ENCODE results near the gene STXBP5L. TPM values are rescaled to one million over a fixed set of nuclear protein-coding genes. Genes with fewer than 3 reads are reported as not detected.
"Not testable (repeated sequence)": the region's sequence is repeated elsewhere in the genome, so short reads cannot be mapped to it uniquely, and the experiment has no call there.

STXBP5L gene
- total RNA-seq (1.8 TPM), polyA plus RNA-seq (3.4 TPM)

DNA sequence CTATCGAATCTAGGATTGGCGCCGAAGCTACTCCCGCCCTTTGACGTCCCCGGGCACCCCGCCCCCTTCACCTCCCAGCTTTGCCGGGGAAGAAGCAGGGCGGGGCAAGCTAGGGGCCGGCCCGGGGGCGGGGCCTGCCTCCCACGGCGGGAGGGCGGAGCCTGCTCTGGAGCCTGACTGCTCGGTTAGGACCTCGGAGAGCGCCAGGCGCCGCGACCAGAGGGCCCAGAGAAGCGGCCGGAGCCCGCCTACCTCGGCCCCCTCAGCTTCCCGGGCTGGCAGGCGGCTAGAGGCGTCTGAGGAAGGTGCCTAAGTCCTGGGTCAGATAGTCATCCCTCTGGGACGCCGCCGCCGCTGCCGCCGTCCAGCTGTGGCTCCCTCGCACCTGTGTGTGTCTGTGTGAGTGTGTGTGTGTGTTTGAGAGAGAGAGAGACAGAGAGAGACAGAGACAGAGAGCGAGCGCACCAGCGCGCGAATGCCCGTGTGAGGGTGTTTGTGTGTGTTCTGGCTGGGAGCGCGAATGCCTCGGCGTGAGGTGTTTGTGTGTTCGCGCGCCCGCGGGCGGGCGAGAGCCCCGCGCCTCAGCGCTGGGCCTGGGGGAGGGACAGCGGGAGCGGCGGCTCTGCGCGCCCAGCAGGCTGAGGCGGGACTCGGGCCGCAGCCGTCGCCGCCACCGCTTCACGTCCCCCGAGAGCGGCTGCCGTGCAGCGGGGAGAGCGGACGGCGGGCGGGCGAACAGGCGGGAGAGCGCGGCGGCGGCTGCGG, at the start of gene STXBP5L:
TSS of gene STXBP5L (plus strand) at position 176 of the 765 bp plus-strand sequence. CDS start 1,374 bp downstream, outside the sequence.
- Histone ChIP-seq H3K27ac (ENCODE audit: low read depth) (no peak within 1 kb of the TSS), H3K4me3 (ENCODE audit: low read depth, low read length) (peak within 1 kb of the TSS; percentile 55), H3K4me1 (ENCODE audit: insufficient read depth) (no peaks in the 10 kb centered on the region), H3K36me3 (ENCODE audit: insufficient read depth) (no peaks in the 10 kb centered on the region)
- peak; percentile 18 for DNase-seq (ENCODE audit: extremely low spot score)
- under 1% methylated on average over 78 of the region's 83 CpGs for WGBS

DNA sequence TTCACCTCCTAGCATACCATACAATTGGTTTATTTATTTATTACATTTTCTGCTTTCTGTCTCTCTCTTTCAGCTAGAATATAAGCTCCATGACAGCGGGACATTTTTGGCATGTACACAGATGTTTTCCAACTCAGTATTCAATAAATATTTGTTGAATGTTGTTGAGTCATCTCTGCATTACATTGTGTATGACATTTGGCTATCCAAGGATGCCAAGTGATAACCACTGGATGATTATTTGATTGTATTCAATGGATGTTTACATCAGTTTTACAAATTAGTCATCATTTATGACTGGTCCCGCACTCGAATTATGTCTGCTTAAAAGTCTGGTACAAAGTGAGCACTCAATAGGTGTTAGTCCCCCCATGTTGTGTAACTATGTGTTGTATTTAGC, 49.5 kb upstream of the STXBP5L start:
- WGBS: 80% methylated on average over 3 of the region's 3 CpGs
- Histone ChIP-seq H3K27ac (ENCODE audit: low read depth) (no peak overlapping the region), H3K4me3 (ENCODE audit: low read depth, low read length) (no peak overlapping the region), H3K4me1 (ENCODE audit: insufficient read depth) (no peaks in the 10 kb centered on the region), H3K36me3 (ENCODE audit: insufficient read depth) (no peaks in the 10 kb centered on the region)
- no peak for DNase-seq (ENCODE audit: extremely low spot score)

DNA sequence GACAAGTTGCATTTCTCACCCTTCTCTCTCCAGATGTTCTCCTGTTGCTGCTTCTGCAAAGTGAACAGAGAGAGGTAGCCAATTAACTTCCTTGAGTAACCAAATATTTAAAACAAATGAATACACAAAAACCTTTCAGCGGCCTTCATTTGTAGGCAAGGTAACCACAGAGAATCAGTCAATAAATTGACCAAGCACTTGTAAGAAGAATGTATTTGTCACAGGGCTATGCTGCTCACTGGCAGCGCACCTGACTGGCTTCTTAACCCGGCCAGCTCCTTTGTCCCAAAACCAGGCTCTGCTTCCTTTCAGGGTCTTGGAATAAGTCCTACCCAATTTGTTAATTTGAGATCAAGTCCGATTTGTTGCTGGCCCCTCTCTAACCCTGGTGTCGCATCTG, 43.5 kb upstream of the STXBP5L start:
- Histone ChIP-seq H3K4me1 (ENCODE audit: insufficient read depth) (no peaks in the 10 kb centered on the region), H3K27ac (ENCODE audit: low read depth) (no peak overlapping the region), H3K36me3 (ENCODE audit: insufficient read depth) (no peaks in the 10 kb centered on the region), H3K4me3 (ENCODE audit: low read depth, low read length) (no peak overlapping the region)
- no peak for DNase-seq (ENCODE audit: extremely low spot score)
- WGBS: 82% methylated on average over 5 of the region's 5 CpGs

DNA sequence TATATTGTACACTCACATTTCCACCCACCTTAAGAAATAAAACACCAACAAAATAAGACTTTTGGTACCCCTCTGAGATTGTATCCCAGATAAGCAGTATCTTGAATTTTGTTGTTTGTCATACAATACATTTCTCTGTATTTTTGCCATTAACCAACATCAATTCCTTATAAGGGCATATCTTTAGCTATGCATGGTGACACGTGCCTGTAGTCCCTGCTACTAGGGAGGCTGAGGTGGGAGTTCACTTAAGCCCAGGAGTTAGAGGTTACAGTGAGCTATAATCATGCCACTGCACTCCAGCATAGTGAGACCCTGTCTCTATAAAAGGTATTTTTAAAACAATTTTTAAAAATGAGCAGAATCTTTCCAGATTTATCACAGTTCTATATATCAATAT, 32.5 kb upstream of the STXBP5L start:
- no peaks in the 10 kb centered on the region for H3K36me3 ChIP-seq (ENCODE audit: insufficient read depth)
- no peaks in the 10 kb centered on the region for H3K4me1 ChIP-seq (ENCODE audit: insufficient read depth)
- H3K4me3 ChIP-seq (ENCODE audit: low read depth, low read length): no peak overlapping the region
- 65% methylated on average over 1 of the region's 1 CpG for WGBS
- DNase-seq (ENCODE audit: extremely low spot score): no peak
- H3K27ac ChIP-seq (ENCODE audit: low read depth): no peak overlapping the region

DNA sequence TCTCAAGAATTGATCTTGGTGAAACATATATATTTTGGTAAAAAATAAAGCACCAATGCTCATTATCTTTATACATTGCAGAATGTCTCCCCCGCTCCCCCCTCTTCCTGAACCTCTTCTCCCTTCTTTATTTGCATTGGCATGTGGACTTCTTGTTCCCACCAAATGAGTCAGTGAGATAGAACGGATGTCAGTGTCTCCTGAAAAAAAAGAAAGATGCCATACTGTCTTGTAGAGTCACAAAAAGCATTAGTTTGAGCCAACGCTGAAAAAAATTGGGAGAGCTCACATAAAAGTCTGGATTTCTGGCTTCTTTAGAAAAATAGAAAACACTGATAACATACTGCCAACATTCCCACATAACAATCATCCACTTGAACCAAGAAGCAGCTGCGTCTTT, 32.0 kb upstream of the STXBP5L start:
- H3K27ac ChIP-seq (ENCODE audit: low read depth): no peak overlapping the region
- no peaks in the 10 kb centered on the region for H3K36me3 ChIP-seq (ENCODE audit: insufficient read depth)
- no peak overlapping the region for H3K4me3 ChIP-seq (ENCODE audit: low read depth, low read length)
- WGBS: 59% methylated on average over 4 of the region's 4 CpGs
- no peaks in the 10 kb centered on the region for H3K4me1 ChIP-seq (ENCODE audit: insufficient read depth)
- no peak for DNase-seq (ENCODE audit: extremely low spot score)

DNA sequence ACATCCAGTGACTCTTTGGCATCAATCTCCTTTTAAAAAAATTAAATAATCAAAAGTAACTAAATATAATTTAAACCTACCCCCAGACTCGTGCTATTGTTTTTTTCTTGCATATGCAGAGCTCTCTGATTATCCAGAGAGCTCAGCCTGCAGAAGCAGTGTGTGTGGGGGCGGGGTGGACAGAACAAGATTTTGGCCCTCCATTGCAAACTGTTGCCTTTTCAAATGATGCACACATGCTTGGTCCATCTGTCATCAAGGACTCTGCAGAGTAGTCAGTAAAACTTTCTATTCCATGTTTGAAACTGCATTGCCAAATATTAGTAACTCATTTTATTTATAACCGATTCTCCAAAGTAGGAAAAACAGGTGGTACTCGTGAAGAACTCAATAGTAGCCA, 28.6 kb upstream of the STXBP5L start:
- H3K4me1 ChIP-seq (ENCODE audit: insufficient read depth): no peaks in the 10 kb centered on the region
- WGBS: 59% methylated on average over 4 of the region's 4 CpGs
- no peaks in the 10 kb centered on the region for H3K36me3 ChIP-seq (ENCODE audit: insufficient read depth)
- no peak overlapping the region for H3K27ac ChIP-seq (ENCODE audit: low read depth)
- no peak overlapping the region for H3K4me3 ChIP-seq (ENCODE audit: low read depth, low read length)
- DNase-seq (ENCODE audit: extremely low spot score): no peak

DNA sequence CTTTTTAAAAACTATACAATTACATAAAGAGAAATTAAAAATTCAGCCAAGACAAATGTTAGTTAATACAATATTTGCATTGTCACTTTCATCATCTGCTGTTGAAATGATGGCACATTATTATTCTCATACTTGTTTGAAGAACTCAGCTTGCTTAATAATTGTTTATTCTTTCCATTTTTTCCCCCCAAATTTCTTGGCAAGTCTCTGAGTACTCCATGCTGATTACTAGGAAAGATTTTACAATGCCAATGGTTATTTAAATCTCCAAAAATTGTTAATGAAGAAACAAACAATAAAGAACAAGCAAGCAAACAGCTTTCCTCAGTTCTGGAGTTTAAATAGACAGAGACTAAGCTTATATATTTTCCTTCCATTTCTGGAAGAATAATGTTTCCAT, 15.1 kb upstream of the STXBP5L start:
- no peaks in the 10 kb centered on the region for H3K4me1 ChIP-seq (ENCODE audit: insufficient read depth)
- H3K27ac ChIP-seq (ENCODE audit: low read depth): no peak overlapping the region
- DNase-seq (ENCODE audit: extremely low spot score): no peak
- no peaks in the 10 kb centered on the region for H3K36me3 ChIP-seq (ENCODE audit: insufficient read depth)
- no peak overlapping the region for H3K4me3 ChIP-seq (ENCODE audit: low read depth, low read length)

DNA sequence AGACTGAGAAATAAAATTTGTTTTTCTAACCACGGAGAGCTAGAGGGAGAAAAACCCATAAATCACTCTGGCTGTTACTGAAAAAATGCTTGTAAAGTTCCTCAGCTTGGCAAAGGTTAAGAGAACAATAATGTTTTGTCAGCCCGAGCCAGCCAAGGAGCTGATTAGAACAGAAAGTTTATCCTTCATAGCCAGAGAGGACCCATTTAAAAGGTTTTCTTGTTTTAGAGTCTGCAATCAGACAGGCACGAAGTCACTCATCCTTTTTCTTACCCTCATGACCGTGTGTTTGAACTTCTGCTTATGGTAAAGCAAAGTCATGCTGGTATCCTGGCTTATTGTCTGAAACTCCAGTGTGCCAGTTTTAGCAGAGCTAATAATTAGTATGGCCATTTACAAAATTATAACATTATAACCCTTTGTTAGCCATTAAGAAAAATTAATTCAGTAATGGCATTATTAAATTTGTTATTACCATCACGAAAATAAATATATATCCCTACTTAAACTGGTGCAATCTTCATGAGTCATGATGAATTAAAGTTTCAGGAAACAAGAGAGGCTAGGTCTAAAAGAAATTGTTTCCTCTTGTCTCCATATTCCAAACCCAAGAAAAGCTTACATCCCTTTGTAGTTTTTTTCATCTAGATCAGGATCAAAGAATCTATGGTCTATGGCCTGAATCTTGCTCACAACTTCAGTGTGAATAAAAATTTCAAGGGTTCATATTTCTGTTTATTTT, 13.5 kb upstream of the STXBP5L start:
- peak; percentile 74 for DNase-seq (ENCODE audit: extremely low spot score)

DNA sequence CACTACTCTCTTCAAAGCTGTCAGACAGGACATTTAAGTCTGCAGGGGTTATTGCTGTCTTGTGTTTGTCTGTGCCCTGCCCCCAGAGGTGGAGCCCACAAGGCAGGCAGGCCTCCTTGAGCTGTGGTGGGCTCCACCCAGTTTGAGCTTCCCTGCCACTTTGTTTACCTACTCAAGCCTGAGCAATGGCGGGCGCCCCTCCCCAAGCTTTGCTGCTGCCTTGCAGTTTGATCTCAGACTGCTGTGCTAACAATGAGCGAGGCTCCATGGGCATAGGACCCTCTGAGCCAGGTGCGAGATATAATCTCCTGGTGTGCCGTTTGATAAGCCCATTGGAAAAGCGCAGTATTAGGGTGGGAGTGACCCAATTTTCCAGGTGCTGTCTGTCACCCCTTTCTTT, 6.3 kb upstream of the STXBP5L start:
- not testable (repeated sequence) for H3K27ac ChIP-seq (ENCODE audit: low read depth); DNase-seq (ENCODE audit: extremely low spot score); H3K36me3 ChIP-seq (ENCODE audit: insufficient read depth); H3K4me3 ChIP-seq (ENCODE audit: low read depth, low read length); H3K4me1 ChIP-seq (ENCODE audit: insufficient read depth)
- 92% methylated on average over 6 of the region's 6 CpGs for WGBS

More for the DNA sequence above, 13.5 kb upstream of the STXBP5L start:
- WGBS: 8% methylated on average over 5 of the region's 5 CpGs
- Histone ChIP-seq H3K36me3 (ENCODE audit: insufficient read depth) (no peaks in the 10 kb centered on the region), H3K27ac (ENCODE audit: low read depth) (no peak overlapping the region), H3K4me3 (ENCODE audit: low read depth, low read length) (no peak overlapping the region), H3K4me1 (ENCODE audit: insufficient read depth) (no peaks in the 10 kb centered on the region)

DNA sequence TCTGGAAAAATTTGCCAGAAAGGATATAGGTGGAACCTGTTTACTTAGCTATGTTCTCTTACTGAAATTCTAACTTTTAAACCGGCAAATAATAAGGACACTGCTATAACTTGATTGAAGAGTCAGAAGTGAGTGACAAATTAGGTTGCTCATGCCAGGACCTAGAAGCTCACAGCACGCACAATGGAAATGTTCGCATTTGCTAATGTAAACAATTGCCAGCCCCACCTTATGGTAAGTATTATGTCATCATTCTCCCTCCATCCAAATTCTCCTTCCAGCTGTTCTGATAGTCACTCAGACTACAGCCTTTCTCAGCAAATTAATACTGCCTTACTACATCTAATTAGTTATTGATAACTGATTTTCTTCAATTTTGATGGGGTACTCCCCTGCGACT, 4.8 kb upstream of the STXBP5L start:
- Histone ChIP-seq H3K4me3 (ENCODE audit: low read depth, low read length) (no peak overlapping the region), H3K27ac (ENCODE audit: low read depth) (no peak overlapping the region), H3K4me1 (ENCODE audit: insufficient read depth) (no peaks in the 10 kb centered on the region), H3K36me3 (ENCODE audit: insufficient read depth) (no peaks in the 10 kb centered on the region)
- DNase-seq (ENCODE audit: extremely low spot score): no peak
- 63% methylated on average over 4 of the region's 4 CpGs for WGBS

DNA sequence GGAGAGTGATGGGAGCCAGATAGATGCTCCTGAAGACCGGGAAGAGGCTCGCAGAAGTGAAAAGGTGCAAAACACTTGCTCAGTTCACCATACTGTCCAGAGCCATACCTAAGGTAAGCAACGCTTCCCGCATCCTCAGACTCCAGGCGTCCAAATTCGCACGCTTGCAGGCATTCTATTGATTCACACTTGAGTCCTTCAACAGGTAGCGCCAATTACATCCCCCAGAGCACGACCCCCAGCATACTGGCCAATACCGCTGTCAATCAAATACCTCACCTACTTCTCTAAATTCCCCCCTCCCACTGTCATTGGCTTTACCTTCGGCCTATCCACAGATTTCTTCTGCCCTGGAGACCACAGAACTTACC, 361 bp upstream of the STXBP5L start:
- WGBS: 7% methylated on average over 11 of the region's 11 CpGs
- Histone ChIP-seq H3K27ac (ENCODE audit: low read depth) (no peak overlapping the region), H3K4me1 (ENCODE audit: insufficient read depth) (no peaks in the 10 kb centered on the region), H3K36me3 (ENCODE audit: insufficient read depth) (no peaks in the 10 kb centered on the region), H3K4me3 (ENCODE audit: low read depth, low read length) (no peak overlapping the region)
- no peak for DNase-seq (ENCODE audit: extremely low spot score)

DNA sequence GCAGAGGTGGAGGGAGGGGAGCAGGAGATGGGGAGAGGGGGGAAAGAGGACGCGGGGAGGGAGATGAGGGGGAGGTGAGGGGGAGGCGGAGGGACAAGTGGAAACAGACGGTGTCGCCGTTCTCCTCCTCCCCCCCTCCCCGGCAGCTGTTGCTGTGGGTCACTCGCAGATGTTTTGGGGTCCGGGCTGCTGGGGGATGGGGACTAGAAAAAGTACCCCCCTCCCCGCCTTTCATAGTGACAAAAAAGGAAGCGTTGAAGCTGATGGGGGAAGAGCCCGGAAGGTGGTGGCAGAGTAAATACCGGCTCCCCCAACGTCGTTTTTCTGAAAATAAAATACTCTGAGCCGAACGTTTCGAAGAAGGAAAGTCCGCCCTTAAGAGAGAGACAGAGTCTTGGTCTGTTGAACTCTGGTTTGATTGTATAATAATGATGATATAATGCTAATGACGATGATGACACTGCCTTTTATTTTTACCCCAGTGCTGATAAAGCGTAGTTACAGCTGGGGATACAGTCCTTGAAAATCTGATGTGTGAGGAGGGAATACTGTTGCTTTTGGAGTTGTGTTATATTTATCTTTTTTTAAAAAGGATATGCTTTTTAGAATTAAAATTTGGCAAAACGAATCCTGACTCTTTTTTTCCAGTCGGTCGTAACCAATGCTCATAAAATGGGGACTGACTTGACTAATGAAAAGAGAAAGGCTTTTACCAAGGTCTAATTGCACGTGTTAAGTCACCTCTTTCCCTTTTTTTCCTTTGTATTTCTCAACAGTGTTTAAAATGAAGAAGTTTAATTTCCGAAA, 993 bp downstream of the STXBP5L start:
- H3K27ac ChIP-seq (ENCODE audit: low read depth): no peak overlapping the region
- H3K4me3 ChIP-seq (ENCODE audit: low read depth, low read length): peak overlapping the region; percentile 55
- WGBS: 1% methylated on average over 26 of the region's 26 CpGs
- no peaks in the 10 kb centered on the region for H3K36me3 ChIP-seq (ENCODE audit: insufficient read depth)
- H3K4me1 ChIP-seq (ENCODE audit: insufficient read depth): no peaks in the 10 kb centered on the region
- DNase-seq (ENCODE audit: extremely low spot score): no peak

DNA sequence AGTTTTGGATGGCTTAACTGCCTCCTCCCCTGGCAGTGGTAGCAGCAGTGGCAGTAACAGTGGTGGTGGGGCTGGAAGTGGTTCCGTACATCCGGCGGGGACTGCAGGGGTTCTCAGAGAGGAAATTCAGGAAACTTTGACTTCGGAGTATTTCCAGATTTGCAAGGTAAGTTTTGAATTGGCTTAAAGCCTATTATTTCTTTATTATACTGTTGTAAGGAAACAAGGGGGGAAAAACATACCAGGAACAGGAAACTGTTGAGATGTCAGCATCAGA, 1.5 kb downstream of the STXBP5L start:
- WGBS: 2% methylated on average over 4 of the region's 4 CpGs
- Histone ChIP-seq H3K4me1 (ENCODE audit: insufficient read depth) (no peaks in the 10 kb centered on the region), H3K27ac (ENCODE audit: low read depth) (no peak overlapping the region), H3K36me3 (ENCODE audit: insufficient read depth) (no peaks in the 10 kb centered on the region), H3K4me3 (ENCODE audit: low read depth, low read length) (no peak overlapping the region)
- DNase-seq (ENCODE audit: extremely low spot score): no peak

DNA sequence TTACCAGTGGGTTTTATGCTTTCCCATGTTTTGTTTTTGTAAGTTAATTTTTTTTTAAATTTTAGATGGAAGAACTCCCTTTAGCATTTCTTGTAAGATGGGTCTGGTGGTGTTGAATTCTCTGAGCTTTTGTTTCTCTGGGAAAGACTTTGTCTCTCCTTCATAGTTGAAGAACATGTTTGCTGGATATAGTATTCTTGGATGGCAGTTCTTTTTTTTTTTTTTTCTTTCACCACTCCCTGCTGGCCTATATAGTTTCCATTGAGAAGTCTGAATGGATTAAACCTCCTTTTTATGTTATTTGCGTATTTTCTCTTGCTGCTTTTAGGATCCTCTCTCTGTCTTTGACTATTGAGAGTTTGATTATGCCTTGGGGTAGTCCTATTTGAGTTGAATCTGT, 18.1 kb downstream of the STXBP5L start:
- WGBS: 86% methylated on average over 1 of the region's 1 CpG
- Histone ChIP-seq H3K36me3 (ENCODE audit: insufficient read depth) (no peaks in the 10 kb centered on the region), H3K4me1 (ENCODE audit: insufficient read depth) (no peaks in the 10 kb centered on the region)

More for the DNA sequence above, 18.1 kb downstream of the STXBP5L start:
- Histone ChIP-seq H3K27ac (ENCODE audit: low read depth) (no peak overlapping the region), H3K4me3 (ENCODE audit: low read depth, low read length) (no peak overlapping the region)
- DNase-seq (ENCODE audit: extremely low spot score): no peak

Measured in urinary bladder (tissue), 4 donors.